Stimulated activated CD4-positive, alpha-beta T cell treated with anti-CD3 and anti-CD28 coated beads, Interleukin-15, amount 100 ng/mL, for 1 hour (primary cell): ENCODE data around the gene LAMA3.

Experiments
- DNase-seq, 2 donors: peaks; one replicate each; pipeline ENCODE4 v3.0.0-alpha.2; 2020; ENCODE audit warnings: low read depth in 1 of 2, low spot score in 1 of 2

The LAMA3 gene

GRCh38 chr18:23932385-23933067 is 243.3 kb downstream of the LAMA3 start:
- no peak for DNase-seq

- no peak for DNase-seq
These were observed 244.2 kb downstream of the LAMA3 start for GRCh38 chr18:23933407-23933806.

- no peak for DNase-seq
These were observed 245.0 kb downstream of the LAMA3 start for GRCh38 chr18:23934252-23934651.

- no peak for DNase-seq
These were observed 245.6 kb downstream of the LAMA3 start for GRCh38 chr18:23934863-23935262.

- no peak for DNase-seq
These were observed 246.6 kb downstream of the LAMA3 start for GRCh38 chr18:23935804-23936203.

- no peak for DNase-seq
These were observed 247.2 kb downstream of the LAMA3 start for GRCh38 chr18:23936381-23936958.

GRCh38 chr18:23938043-23938756 is 248.9 kb downstream of the LAMA3 start:
- no peak for DNase-seq

GRCh38 chr18:23938901-23939341 is 249.7 kb downstream of the LAMA3 start:
- DNase-seq, result no peak

GRCh38 chr18:23939366-23939765 is 250.1 kb downstream of the LAMA3 start:
- DNase-seq, result no peak

- no peak for DNase-seq
These were observed 250.6 kb downstream of the LAMA3 start for GRCh38 chr18:23939896-23940295.

- DNase-seq, result no peak
These were observed 252.5 kb downstream of the LAMA3 start for GRCh38 chr18:23941791-23942190.

- peak in 1 of 2 donors; percentile 15 for DNase-seq
These were observed 253.9 kb downstream of the LAMA3 start for GRCh38 chr18:23943104-23943503.

GRCh38 chr18:23943903-23944624 is 254.8 kb downstream of the LAMA3 start:
- DNase-seq, result no peak

GRCh38 chr18:23945416-23946079 is 256.3 kb downstream of the LAMA3 start:
- no peak for DNase-seq

GRCh38 chr18:23949863-23950262 is 260.6 kb downstream of the LAMA3 start:
- DNase-seq, result no peak

GRCh38 chr18:23950644-23951043 is 261.4 kb downstream of the LAMA3 start:
- DNase-seq, result no peak

- DNase-seq, result no peak
These were observed 262.0 kb downstream of the LAMA3 start for GRCh38 chr18:23951206-23951605.

GRCh38 chr18:23953984-23954383 is 264.7 kb downstream of the LAMA3 start:
- no peak for DNase-seq

GRCh38 chr18:23956483-23956882 is 267.2 kb downstream of the LAMA3 start:
- no peak for DNase-seq

GRCh38 chr18:23958036-23958435 is 268.8 kb downstream of the LAMA3 start:
- DNase-seq, result no peak
